ENCODE data around the gene LLGL2.

DNA sequence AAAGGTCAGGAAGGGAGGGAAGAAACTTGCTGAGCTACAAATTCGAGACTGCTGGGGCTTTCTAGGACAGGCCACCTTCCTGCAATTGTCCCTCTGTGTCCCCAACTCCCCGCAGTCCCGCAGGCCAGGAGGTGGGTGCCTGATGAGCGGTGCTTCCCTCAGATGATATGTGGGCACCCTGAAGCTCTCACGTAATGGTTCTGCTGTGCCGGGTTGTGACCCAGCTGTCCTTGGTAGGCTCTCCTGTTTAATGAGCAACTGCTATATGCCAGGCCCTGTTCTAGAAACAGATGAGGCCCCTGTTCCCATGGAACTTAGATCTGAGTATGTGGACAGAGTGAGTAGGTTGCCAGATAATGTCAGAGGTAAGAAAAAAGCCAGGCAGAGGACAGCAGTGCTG is 40.1 kb downstream of the LLGL2 start:
- TF ChIP-seq EZH2 (IDR thresholded peaks at IDR 0.05) (no peak), EZH2phosphoT487 (IDR thresholded peaks at IDR 0.05) (no peak)
- TF ChIP-seq, protein P1, sequence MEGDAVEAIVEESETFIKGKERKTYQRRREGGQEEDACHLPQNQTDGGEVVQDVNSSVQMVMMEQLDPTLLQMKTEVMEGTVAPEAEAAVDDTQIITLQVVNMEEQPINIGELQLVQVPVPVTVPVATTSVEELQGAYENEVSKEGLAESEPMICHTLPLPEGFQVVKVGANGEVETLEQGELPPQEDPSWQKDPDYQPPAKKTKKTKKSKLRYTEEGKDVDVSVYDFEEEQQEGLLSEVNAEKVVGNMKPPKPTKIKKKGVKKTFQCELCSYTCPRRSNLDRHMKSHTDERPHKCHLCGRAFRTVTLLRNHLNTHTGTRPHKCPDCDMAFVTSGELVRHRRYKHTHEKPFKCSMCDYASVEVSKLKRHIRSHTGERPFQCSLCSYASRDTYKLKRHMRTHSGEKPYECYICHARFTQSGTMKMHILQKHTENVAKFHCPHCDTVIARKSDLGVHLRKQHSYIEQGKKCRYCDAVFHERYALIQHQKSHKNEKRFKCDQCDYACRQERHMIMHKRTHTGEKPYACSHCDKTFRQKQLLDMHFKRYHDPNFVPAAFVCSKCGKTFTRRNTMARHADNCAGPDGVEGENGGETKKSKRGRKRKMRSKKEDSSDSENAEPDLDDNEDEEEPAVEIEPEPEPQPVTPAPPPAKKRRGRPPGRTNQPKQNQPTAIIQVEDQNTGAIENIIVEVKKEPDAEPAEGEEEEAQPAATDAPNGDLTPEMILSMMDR (IDR thresholded peaks at IDR 0.05) = no peak

Measured in neural progenitor cell (in vitro differentiated cells).